Right renal cortex interstitium (tissue), 3 donors: Measurements from ENCODE around the gene IL18RAP. TPM values are rescaled to one million over a fixed set of nuclear protein-coding genes. Genes with fewer than 3 reads are reported as not detected.

ENCODE experiments used
- DNase-seq, 3 donors: peaks; one replicate each; pipeline ENCODE4 v3.0.0-alpha.2; 2013; ENCODE audit warnings: low read depth in 3 of 3, low spot score in 2 of 3
- polyA plus RNA-seq, 3 donors: library from polyadenylated mRNA; unstranded; fragments of 120-200 nt; gene quantifications; one replicate each; pipeline ENCODE4 v1.2.1, GENCODE V29; 2013; ENCODE audit not compliant: insufficient read length in 3 of 3

The IL18RAP gene
- polyA plus RNA-seq, 3 donors, result 0.22 to 0.44 (median 0.29) TPM

GRCh38 chr2:102421890-102422759 is 835 bp upstream of the IL18RAP start:
- DNase-seq, result no peak

GRCh38 chr2:102423368-102423767 is 408 bp downstream of the IL18RAP start:
- no peak for DNase-seq

- DNase-seq, result no peak
Observed at GRCh38 chr2:102424754-102425153, 1.8 kb downstream of the IL18RAP start.

- DNase-seq, result no peak
Observed at GRCh38 chr2:102425441-102426132, 2.6 kb downstream of the IL18RAP start.

- no peak for DNase-seq
Observed at GRCh38 chr2:102427249-102427648, 4.3 kb downstream of the IL18RAP start.

- no peak for DNase-seq
Observed at GRCh38 chr2:102428573-102428972, 5.6 kb downstream of the IL18RAP start.

GRCh38 chr2:102432386-102432785 is 9.4 kb downstream of the IL18RAP start:
- DNase-seq, result no peak

GRCh38 chr2:102433973-102434654 is 11.2 kb downstream of the IL18RAP start:
- DNase-seq, result no peak

- no peak for DNase-seq
Observed at GRCh38 chr2:102434655-102435381, 11.9 kb downstream of the IL18RAP start.

- no peak for DNase-seq
Observed at GRCh38 chr2:102435741-102436140, 12.8 kb downstream of the IL18RAP start.

- no peak for DNase-seq
Observed at GRCh38 chr2:102436323-102436722, 13.4 kb downstream of the IL18RAP start.

GRCh38 chr2:102437122-102437521 is 14.2 kb downstream of the IL18RAP start:
- no peak for DNase-seq

- DNase-seq, result no peak
Observed at GRCh38 chr2:102438111-102438510, 15.2 kb downstream of the IL18RAP start.

- no peak for DNase-seq
Observed at GRCh38 chr2:102438578-102438977, 15.6 kb downstream of the IL18RAP start.

GRCh38 chr2:102439065-102439695 is 16.2 kb downstream of the IL18RAP start:
- DNase-seq, result no peak

- DNase-seq, result peak in 1 of 3 donors; percentile 5
Observed at GRCh38 chr2:102442967-102443828, 20.2 kb downstream of the IL18RAP start.

GRCh38 chr2:102444233-102444632 is 21.3 kb downstream of the IL18RAP start:
- DNase-seq, result no peak

GRCh38 chr2:102446936-102447335 is 24.0 kb downstream of the IL18RAP start:
- DNase-seq, result no peak

- DNase-seq, result no peak
Observed at GRCh38 chr2:102449370-102449974, 26.5 kb downstream of the IL18RAP start.
